ENCODE measurements around the gene A3GALT2.
A peak's percentile ranks its signal among the peaks of the same experiment; 100 is the strongest.
"Not testable (repeated sequence)": the region's sequence is repeated elsewhere in the genome, so short reads cannot be mapped to it uniquely, and the experiment has no call there.

Gene A3GALT2

DNA sequence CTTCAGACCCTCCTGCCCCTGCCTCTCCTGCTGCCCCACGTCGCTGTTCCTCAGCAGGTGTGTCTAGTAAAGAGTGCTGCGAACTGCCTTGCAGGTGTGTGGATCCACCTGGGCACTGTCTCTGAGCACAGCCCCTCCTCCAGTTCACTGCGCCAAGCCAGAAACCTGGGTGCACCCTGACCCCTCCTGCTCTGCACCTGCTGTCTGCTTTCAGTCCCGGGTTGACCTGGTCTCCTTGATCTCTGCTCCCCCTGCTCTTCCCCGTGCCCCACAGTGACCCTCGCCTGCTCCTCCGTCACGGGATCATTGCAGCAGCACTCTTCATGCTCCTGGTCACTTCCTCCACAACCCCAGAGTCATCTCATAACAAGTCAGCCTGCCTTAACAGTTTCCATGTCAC, 6.5 kb downstream of the A3GALT2 start:
- DNase-seq (ENCODE audit: low read depth), result no peak

DNA sequence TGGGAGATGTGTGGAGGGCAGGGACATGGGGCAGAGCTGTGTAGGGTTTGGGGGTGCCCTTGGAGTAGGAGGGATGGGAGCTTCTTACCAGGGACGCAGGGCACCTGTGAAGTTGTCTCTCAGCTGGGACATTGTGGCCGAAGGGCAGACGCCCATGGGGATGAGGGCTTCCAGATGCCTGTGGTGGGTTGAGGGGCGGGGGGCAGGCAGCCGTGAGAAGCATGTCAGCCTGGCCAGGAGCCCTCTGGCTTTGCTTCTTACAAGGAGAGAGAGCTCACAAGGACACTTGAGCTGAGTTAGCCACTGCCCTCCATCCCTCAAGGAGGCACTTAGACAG, 8.5 kb downstream of the A3GALT2 start:
- no peak for DNase-seq (ENCODE audit: low read depth)

DNA sequence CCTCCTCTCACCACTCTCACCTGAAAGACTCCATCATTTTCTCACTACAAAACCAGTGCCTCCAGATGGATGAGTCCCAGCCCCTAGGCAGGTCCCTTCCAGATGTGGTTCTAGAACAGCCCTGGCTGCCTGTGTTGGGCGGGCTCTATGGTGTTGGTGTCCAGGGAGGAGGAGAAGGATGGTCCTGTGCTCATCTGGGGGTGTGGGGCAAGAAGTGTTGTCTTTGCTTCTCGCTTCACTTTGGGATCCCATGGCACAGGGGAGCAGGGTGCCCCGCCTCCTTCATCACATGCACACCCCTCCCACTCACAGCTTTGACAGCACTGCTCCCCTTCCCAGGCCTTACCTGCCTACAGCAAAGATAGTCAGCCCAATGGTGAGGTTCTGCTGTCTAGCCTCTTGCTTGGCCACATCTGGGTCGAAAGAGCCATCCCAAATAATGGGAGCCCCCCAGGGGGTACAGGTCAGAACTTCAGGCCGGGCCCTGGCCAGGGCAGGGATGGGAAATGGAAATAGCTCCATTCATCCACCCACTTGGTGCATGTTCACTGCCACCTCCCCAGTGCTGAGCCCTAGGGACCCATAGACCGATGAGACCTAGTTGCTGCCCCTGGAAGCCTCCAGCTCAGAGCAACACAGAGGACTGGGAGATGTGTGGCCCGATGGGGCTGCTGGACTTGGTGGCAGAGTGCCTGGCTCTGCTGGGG, 9.0 kb downstream of the A3GALT2 start:
- no peak for DNase-seq (ENCODE audit: low read depth)

DNA sequence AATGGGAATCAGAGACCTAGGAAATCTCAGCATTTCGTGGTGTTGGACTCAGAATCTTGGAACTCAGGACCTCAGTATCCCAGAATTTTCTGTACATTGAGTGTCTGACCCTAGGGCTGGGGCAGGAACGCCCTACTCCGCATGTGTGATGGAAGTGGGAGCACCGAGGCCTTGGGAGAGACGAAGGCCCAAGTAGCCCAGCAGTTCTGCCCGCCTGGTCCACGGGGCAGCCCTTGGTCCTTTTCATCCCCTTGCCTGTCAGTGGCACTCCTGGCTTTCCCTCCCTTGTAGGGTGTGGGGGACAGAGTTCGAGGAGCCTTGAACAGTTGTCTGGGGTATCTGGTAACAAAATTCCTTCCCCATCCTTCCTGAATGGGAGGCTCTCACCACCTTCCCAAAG, 10.2 kb downstream of the A3GALT2 start:
- DNase-seq (ENCODE audit: low read depth), result no peak

DNA sequence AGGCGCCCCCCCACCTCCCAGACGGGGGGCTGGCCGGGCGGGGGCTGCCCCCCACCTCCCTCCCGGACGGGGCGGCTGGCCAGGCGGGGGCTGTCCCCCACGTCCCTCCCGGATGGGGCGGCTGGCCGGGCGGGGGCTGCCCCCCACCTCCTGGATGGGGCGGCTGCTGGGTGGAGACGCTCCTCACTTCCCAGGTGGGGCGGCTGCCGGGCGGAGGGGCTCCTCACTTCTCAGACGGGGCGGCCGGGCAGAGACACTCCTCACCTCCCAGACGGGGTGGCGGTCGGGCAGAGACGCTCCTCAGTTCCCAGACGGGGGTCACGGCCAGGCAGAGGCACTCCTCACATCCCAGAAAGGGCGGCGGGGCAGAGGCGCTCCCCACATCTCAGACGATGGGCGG, 11.5 kb downstream of the A3GALT2 start:
- not testable (repeated sequence) for DNase-seq (ENCODE audit: low read depth)

DNA sequence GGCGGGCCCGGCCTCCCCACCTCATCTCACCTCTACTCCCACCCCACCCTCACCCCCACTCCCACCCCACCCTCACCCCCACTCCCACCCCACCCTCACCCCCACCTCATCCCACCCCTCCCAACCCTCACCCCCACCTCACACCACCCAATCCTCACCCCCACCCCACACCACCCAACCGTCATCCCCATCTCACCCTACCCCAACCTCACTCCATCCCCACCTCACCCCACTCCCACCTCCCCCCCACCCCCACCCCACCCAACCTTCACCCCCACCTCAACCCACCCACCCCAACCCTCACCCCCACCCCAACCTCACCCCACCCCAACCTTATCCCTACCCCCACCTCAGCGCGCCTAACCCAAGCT, 13.4 kb downstream of the A3GALT2 start:
- DNase-seq (ENCODE audit: low read depth), result no peak

DNA sequence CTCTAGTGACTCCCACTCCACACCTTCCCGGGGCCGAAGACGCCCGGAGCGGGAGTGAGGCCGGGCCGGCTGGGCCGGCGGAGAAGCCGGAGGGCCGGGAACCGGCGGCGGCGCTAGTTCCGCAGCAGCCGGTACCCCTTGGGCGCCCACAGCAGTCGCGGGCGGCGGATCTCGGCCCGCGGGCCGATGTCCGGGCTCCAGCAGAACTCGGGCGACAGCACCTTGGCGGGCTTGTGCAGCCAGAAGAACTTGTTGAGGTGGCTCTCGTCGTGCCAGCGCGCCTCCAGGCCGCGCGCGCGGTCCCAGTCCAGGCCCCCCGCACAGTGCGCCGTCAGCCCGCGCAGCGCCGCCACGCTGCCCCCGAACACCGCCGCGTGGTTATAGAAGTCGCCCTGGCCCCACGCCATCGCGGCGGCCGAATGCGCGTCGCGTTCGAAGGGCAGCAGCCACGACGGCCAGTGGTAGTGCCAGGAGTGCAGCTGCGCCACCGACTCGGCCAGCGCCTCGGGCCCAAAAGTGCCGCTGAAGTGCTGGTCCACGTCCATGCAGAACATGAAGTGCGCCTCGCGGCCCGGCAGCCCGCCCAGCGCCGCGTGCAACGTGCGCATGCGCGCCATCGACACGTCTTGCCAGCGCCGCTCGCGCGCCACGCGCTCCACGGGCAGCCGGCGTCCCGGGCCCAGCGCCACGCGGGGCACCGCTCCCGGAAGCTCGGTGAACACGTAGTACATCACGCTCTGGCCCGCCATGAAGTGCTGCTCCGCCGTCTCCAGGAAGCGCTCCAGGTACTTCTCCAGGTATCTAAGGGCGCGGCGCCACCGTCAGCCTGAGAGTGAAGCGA, 14.0 kb downstream of the A3GALT2 start:
- peak; percentile 17 for DNase-seq (ENCODE audit: low read depth)

DNA sequence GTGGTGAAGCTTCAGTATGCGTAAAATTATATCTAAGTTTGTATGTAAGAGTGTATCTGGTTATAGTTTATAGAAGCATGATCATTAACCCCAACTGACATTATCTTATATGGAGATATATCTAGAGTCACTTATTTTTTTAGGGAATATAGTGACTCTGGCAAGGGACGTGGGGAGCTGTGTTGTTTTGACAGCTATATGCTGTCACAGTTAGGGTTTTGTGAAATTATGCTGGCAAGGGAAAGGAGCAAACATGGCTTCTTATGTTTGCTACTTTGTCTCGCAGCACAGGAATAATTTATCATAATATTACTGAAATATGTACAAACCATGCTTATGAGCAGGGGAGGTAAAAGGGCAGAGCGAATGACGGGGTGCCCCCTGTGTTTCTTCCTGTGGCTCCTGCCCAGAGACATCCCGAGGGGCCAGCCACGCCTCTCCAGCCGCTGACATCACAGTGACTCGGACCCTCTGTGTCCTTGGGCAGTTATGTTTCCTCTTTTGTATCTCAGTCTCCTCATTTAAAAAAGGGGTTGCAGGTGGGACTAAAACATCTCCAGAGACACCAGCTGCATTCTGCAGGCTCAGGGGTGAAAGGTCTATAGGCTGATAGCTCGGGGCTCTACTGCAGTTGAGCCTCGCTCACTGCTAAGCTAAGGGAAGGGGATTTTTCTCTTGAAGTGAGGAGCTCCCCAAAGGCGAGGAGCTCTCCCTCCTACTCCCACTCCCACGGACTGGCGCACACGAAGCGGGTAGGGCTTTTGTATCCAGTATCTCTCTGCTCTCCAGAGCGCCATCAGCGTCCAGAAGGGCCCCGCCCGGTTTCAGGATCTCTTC, 14.9 kb downstream of the A3GALT2 start:
- no peak for DNase-seq (ENCODE audit: low read depth)

DNA sequence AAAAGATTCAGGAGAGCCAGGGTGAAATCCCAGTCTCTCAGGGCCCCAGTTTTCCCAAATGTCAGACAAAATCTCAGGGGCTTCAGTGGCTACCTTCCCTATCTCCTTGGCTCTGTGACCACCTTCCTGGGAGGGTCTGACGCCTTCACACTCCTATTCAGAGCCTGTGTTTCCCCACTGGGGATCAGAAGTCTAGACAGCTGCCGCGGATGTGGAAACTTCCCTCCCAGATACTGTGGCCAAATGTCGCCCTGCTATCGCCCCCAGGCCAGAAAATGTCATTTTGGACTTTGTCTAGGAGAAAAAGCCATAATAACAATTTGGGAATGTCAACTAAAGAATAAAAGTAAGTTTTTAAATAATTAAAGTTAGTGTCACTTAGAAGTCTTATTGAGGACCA, 15.9 kb downstream of the A3GALT2 start:
- DNase-seq (ENCODE audit: low read depth), result no peak

DNA sequence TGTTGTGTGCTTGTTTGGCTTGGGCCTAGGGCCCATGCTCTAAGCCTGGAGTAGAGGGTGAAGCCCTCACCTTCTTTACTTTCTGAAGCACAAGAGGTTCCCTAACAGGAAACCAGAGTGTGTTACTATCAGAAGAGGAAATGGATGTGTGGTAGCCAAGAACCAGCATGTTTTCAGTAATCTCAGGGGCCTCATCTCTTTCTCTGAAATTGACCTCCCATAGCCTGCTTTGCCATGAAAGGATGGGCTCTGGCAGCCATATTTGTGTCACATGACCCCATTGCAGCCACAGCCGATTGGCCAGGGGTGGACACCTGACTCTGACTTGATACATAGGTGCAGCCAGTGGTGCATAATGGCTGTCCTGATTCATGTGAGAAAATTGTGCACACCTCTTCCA, 18.6 kb downstream of the A3GALT2 start:
- DNase-seq (ENCODE audit: low read depth), result no peak

DNA sequence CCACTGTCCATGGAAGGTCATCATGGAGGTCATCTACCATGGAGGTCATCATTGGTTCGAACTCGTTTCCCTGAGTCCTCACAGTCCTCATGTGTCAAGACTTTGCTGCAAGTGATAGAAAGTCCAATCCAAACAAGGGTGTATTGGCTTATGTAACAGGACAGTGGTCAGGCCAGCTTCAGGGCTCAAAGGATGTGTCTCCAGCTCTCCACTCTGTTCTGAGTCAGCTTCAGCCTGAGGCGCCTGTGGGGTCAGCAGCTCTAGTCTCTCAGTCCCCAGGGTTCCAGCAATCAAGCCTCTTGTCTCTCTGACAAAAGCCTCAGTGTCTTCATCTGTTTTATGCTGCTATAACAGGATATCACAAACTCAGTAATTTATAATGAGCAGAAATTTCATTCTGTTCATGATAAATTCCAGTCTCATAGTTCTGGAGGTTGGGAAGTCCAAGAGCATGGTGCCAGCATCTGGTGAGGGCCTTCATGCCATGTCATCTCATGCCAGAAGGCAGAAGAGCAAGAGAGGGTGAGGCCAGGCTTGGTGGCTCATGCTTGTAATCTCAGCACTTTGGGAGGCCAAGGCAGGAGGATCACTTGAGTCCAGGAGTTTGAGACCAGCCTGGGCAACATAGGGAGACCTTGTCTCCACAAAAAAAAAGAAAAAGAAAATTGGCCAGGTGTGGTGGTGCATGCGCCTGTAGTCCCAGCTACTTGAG, 19.5 kb downstream of the A3GALT2 start:
- no peak for DNase-seq (ENCODE audit: low read depth)

DNA sequence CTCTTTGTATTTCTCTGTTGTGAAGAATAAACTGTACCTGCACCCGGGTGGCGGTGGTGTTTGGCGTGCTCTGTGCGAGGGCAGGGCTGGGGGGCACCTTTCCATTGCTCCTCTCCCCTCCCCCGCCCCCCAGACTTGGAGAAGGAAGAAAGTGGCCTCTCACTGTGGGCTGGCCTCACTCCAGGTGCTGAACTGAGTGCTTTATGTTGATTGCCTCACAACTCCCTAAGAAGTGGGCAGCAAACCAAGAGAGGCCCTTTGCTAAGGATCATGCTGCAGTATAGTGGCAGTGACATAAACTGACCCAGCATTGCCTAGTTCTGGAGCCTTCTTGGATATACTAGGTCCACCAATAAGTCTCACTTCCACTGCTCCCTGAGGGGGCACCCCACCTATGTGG, 20.2 kb downstream of the A3GALT2 start:
- peak; percentile 83 for DNase-seq (ENCODE audit: low read depth)

DNA sequence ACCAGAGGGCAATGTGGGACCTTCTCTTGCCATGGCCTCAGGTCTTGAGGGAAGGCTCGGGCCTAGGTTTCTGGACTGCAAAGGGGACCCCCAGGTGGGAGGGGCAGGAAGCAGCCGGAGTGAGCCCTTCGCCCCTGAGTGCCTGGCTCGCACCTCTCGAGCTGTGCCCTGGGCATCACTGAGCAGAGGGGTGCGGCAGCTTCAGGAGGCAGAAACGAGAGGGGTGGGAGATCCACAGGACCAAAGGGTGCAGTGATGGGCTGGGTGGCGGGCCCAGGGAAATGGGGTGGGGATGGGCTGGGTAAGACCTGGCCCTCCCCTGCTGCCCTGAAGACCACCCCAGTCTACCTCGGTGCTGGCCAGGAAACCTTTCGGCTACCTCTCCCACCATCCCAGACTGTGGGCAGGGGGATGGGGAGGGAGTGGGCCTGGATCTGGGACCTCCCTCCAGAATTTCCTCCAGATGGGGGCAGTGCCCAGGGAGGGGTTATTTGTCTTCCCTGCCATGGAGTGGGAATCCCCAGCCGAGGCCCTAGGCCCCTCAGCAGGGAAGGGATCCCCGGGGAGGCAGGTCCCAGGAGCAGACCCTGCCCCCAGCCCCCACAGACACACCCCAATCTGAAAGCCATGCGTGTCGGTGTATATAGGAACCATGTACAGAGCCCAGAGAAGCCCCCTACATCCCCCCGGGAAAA, 21.3 kb downstream of the A3GALT2 start:
- DNase-seq (ENCODE audit: low read depth), result no peak

DNA sequence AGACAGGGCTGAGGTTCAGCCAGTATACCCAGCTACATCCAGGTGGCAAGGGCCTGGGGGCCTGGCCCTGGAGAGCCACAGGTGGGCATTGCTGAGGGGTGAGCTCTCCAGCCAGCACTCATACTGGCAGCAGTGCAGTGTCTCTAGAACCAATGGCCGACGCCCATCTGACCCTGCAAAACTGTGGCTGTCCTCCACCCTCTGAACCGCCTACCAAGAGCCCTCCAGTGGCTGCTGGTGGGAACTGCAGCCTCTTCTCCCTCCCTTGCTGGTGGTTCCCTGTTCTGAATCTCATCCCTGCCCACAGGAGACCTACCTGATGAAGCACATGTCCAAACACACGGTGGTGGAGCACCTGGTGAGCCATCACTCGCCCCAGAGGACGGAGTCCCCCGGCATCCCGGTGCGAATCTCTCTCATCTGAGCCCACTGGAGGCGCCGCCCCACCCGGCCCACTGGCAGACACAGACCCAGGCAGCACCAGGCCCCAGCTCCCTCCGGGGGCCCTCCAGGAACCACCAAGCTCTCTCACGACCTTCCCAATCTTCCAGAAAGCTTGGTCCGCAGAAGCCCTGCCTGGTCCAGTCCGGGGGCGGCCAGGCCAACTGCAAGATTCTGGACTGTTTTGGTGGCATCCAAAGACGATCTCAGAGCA, 22.1 kb downstream of the A3GALT2 start:
- peak; percentile 47 for DNase-seq (ENCODE audit: low read depth)

DNA sequence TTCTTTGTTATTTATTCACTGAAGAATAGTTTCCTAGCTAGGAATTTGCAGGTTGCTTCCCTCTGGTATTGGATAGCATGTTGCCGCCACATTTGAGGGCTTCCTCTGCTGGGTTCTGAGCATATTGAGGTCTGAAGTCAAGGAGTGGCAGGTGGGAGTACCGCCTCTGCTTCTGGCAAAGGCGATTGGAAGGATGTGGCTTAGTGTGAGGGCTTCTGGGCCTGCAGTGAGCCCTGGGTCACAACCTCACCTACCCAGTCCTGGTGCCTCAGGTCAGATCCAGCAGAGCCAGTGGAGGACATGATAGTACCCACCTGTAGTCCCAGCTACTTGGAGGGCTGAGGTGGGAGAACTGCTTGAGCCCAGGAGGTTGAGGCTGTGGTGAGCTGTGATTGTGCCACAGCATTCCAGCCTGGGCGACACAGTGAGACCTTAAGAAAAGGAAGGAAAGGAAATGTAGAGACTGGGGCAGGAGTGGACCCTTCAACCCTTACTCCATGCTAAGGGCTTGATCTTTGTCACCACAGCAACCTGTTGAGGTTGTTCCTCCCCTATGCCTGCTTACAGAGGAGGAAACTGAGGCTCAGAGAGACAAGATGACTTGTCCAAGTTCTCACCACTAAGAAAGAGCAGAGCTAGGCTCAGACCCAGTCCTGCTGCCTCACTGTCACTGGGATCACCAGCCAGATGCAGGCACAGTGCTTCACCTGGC, 22.8 kb downstream of the A3GALT2 start:
- DNase-seq (ENCODE audit: low read depth), result no peak

DNA sequence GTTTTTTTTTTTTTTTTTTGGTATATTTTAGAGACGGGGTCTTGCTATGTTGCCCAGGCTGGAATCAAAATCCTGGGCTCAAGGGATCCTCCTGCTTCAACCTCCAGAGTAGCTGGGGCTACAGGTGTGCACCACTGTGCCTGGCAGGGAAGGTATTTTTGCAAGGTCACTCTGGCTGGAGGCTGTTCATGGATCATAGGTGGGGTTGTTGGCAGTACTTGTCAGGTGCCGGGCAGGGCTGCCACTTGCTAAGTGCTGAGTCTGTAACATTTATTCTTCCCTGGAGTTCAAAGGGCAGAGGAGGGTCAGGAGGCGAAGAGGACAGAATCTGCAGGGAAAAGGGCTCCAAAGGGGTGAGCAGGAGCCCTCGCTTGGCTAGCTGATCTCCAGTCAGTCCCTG, 24.1 kb downstream of the A3GALT2 start:
- DNase-seq (ENCODE audit: low read depth), result no peak

DNA sequence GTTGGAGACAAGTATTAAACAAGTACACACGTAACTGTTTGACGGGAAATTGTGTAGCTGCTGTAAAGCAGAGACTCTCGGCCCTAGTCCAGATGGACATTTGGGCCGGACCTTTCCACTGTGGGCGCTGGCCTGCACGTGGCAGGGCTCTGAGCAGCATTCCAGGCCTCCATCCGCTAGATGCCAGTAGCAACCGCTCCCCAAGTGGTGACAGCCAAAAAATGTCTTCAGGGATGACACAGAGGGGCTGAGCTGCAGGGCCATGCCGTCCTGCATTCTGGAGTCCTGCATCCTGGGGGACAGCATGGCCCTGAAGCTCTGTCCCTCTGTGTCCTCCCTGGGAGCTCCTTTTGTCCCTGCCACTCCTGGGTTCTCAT, 24.8 kb downstream of the A3GALT2 start:
- DNase-seq (ENCODE audit: low read depth), result no peak

DNA sequence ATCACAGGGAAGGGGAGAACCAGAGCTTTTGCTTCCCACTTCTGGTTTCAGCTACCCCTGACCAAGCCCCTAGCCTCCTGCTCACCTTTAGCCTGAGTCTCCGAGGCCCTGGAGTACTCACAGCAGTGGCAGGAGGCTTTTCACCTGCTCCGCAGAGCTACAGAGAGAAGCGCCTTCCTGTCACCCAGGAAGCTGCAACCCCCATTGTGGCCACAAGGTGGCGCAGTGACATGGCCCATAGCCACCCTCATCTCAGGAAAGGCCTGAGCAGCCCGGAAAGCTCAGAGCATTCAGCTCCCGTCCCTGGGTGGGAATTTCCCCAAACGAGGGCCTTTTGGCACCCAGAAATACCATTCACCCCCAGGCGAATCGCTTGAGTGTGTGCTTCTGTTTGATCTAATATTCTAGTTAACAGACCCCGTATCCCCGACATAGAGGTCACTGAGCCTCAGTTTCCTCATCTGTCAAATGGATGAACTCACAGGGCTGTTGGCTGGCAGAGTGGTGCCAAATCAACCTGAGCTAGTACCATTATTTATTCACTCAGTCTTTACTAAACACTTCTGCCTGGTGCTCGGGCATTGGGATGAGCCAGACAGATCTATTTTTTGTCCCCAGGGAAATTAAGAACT, 25.3 kb downstream of the A3GALT2 start:
- peak; percentile 63 for DNase-seq (ENCODE audit: low read depth)

DNA sequence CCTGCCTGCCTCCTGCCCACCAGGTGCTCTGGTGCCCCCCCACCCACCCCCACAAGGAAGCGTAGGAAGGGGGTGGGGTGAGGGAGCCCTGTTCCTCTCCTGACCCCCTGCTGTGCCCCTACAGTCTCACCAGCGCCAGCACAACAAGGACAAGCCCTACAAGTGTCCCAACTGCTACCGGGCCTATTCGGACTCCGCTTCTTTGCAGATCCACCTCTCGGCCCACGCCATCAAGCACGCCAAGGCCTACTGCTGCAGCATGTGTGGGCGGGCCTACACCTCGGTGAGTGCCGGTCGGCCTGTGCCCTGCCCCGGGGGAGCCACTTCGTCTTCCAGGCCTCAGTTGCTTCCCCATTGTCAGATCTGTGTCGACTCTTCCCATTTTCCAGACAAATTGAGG, 25.9 kb downstream of the A3GALT2 start:
- DNase-seq (ENCODE audit: low read depth), result no peak
